OCI-LY7 (cell line): ENCODE measurements around the gene SCRT2. TPM values are rescaled to one million over a fixed set of nuclear protein-coding genes. Genes with fewer than 3 reads are reported as not detected.

ENCODE experiments used
- BruUV-seq: library from RNA; stranded (reverse); fragments of 400-500 nt; replicated peaks from 2 replicates; lab custom pipeline; 2021; lab: Mats Ljungman, UMichigan
- CTCF ChIA-PET: fragments of 300-600 bp; sonication (Branson Sonifier 250); formaldehyde crosslinking; loops from one replicate; lab custom pipeline; 2022; ENCODE audit warnings: antibody characterized with exemption; ENCODE audit not compliant: unreplicated experiment; lab: Charles Lee
- POLR2A ChIA-PET: fragments of 300-600 bp; sonication (Branson Sonifier 250); formaldehyde crosslinking; loops from one replicate; lab custom pipeline; 2022; ENCODE audit warnings: antibody characterized with exemption; lab: Charles Lee
- DNase-seq: peaks from one replicate; pipeline ENCODE4 v3.0.0-alpha.2; 2015; ENCODE audit warnings: low spot score
- H2AFZ ChIP-seq: fragments of 200-600 bp; sonication (generic), shearing (Covaris generic); 2 replicates; pipeline ENCODE4 v1.6.1; 2014; ENCODE audit warnings: mild to moderate bottlenecking, antibody characterized with exemption, low read length, moderate library complexity
- H3K27ac ChIP-seq: fragments of 200-600 bp; sonication (generic); 2 replicates; pipeline ENCODE4 v1.5.1; 2014; ENCODE audit warnings: mixed run types, low read depth, mild to moderate bottlenecking, moderate library complexity, low read length, inconsistent platforms; ENCODE audit not compliant: poor library complexity, severe bottlenecking
- H3K36me3 ChIP-seq: fragments of 200-600 bp; sonication (generic); 2 replicates; pipeline ENCODE4 v1.6.1; 2014; ENCODE audit warnings: mild to moderate bottlenecking, antibody characterized with exemption, low read length, moderate library complexity, mixed read lengths; ENCODE audit not compliant: insufficient read depth
- H3K4me1 ChIP-seq: fragments of 200-600 bp; sonication (generic); 2 replicates; pipeline ENCODE4 v1.5.1; 2014; ENCODE audit warnings: mild to moderate bottlenecking, low read length; ENCODE audit not compliant: insufficient read depth, poor library complexity, severe bottlenecking
- H3K4me2 ChIP-seq: fragments of 200-600 bp; sonication (generic); 2 replicates; pipeline ENCODE4 v1.6.1; 2014; ENCODE audit warnings: mild to moderate bottlenecking, low read length
- H3K4me3 ChIP-seq: fragments of 200-600 bp; sonication (generic); 2 replicates; pipeline ENCODE4 v1.5.1; 2014; ENCODE audit warnings: mild to moderate bottlenecking, low read depth, low read length; ENCODE audit not compliant: poor library complexity, severe bottlenecking
- H3K79me2 ChIP-seq: fragments of 200-600 bp; sonication (generic); 2 replicates; pipeline ENCODE4 v1.6.1; 2016; ENCODE audit warnings: low read depth, mild to moderate bottlenecking, low read length, moderate library complexity, mixed read lengths; ENCODE audit not compliant: insufficient read depth
- H3K9me2 ChIP-seq: fragments of 200-600 bp; sonication (generic); 2 replicates; pipeline ENCODE4 v1.6.1; 2016; ENCODE audit warnings: mild to moderate bottlenecking, low read length, mixed read lengths; ENCODE audit not compliant: insufficient read depth
- H3K9me3 ChIP-seq: fragments of 200-600 bp; sonication (generic); 2 replicates; pipeline ENCODE4 v1.6.1; 2014; ENCODE audit warnings: mild to moderate bottlenecking, mixed run types, low read length, mixed read lengths
- H4K20me1 ChIP-seq: fragments of 200-600 bp; sonication (generic); 2 replicates; pipeline ENCODE4 v1.6.1; 2014; ENCODE audit warnings: mild to moderate bottlenecking, antibody characterized with exemption, low read length, moderate library complexity, mixed read lengths; ENCODE audit not compliant: insufficient read depth
- EZH2phosphoT487 ChIP-seq: fragments of 200-600 bp; sonication (generic); IDR thresholded peaks from 2 replicates; pipeline ENCODE4 v1.6.1; 2018; ENCODE audit warnings: low read depth, borderline replicate concordance, mild to moderate bottlenecking, mixed run types, antibody characterized with exemption, low read length, moderate library complexity, mixed read lengths
- intact Hi-C: fragments of 100-400 bp; cut with micrococcal nuclease; formaldehyde crosslinking; loops from one replicate; pipeline ENCODE4 v1.10.0; 2022; ENCODE audit not compliant: unreplicated experiment
- total RNA-seq, 2 experiments: library from RNA; depleted of rRNA in 1 of 2; stranded (reverse); fragments of >200 nt in 1 of 2; shearing (Covaris generic) in 1 of 2; gene quantifications; 2 replicates each; pipeline ENCODE4 v1.2.3, GENCODE V29; 2014 to 2022
- TF ChIP-seq, protein P1 (sequence below): fragments of 200-600 bp; sonication (generic); conservative IDR thresholded peaks from 2 replicates; pipeline ENCODE4 v1.5.1; 2014; ENCODE audit warnings: mild to moderate bottlenecking, antibody characterized with exemption, low read length, moderate library complexity, mixed read lengths

The SCRT2 gene
- total RNA-seq, 2 experiments from 2014 or later: not detected

DNA sequence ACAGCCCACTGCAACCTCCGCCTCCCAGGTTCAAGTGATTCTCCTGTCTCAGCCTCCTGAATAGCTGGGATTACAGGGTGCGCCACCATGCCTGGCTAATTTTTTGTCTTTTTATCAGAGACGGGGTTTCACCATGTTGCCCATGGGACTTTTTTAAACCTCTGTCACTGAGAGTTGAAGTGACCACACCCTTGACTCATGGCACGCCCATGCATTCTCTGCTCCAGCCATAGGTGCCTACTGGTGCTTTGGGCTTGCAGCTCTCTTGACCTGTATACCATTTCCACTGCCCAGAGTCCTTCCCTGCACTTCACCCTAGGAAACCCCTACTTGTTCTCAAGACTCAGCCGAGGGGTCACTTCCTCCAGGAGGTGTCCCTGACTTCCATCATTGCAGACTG, 2.4 kb upstream of the SCRT2 start:
- no peaks in the 10 kb centered on the region for H3K9me2 ChIP-seq
- H3K27ac ChIP-seq: no peak overlapping the region
- H2AFZ ChIP-seq: no peak overlapping the region
- POLR2A ChIA-PET: interaction anchor here (0.6 kb wide), 2 partner anchors 153 to 336 kb away, joined by 3 to 5 read pairs; no protein-coding TSS in a partner anchor
- CTCF ChIA-PET: no interaction called here
- DNase-seq: no peak
- H3K4me1 ChIP-seq: peaks cover 13% of the 10 kb centered on the region
- TF ChIP-seq, protein P1, sequence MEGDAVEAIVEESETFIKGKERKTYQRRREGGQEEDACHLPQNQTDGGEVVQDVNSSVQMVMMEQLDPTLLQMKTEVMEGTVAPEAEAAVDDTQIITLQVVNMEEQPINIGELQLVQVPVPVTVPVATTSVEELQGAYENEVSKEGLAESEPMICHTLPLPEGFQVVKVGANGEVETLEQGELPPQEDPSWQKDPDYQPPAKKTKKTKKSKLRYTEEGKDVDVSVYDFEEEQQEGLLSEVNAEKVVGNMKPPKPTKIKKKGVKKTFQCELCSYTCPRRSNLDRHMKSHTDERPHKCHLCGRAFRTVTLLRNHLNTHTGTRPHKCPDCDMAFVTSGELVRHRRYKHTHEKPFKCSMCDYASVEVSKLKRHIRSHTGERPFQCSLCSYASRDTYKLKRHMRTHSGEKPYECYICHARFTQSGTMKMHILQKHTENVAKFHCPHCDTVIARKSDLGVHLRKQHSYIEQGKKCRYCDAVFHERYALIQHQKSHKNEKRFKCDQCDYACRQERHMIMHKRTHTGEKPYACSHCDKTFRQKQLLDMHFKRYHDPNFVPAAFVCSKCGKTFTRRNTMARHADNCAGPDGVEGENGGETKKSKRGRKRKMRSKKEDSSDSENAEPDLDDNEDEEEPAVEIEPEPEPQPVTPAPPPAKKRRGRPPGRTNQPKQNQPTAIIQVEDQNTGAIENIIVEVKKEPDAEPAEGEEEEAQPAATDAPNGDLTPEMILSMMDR: no peak
- TF ChIP-seq EZH2phosphoT487: no peak
- H3K4me3 ChIP-seq: no peak overlapping the region
- intact Hi-C loops: no loop called here
- no peaks in the 10 kb centered on the region for H3K79me2 ChIP-seq
- no TSS peak for BruUV-seq
- no peaks in the 10 kb centered on the region for H3K9me3 ChIP-seq
- H3K4me2 ChIP-seq: no peak overlapping the region
- H3K36me3 ChIP-seq: no peaks in the 10 kb centered on the region
- no peaks in the 10 kb centered on the region for H4K20me1 ChIP-seq

DNA sequence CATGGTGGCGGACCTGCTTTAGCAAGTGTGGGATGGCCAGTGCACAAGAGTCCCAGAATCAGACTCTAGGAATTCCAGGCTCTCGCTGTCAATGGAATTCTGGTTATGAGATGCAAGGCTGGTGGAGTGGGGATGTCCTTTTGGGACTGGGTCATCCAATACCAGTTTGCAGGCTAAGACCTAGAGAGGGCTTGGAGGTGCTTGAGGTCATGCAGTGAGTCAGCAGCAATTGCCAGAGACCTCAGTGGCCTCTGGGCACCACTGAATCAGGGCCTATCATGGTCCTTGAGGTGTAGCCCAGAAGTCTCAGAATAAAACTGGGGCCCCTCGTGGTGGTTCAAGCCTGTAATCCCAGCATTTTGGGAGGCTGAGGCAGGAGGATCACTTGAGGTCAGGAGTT, 1.4 kb upstream of the SCRT2 start:
- intact Hi-C loops: no loop called here
- Histone ChIP-seq H3K79me2 (no peaks in the 10 kb centered on the region), H3K4me1 (peaks cover 13% of the 10 kb centered on the region), H3K9me3 (no peaks in the 10 kb centered on the region), H3K9me2 (no peaks in the 10 kb centered on the region), H4K20me1 (no peaks in the 10 kb centered on the region), H3K4me3 (no peak overlapping the region), H3K4me2 (peak overlapping the region; percentile 43; the same call in 1 of the 2 replicates), H3K27ac (no peak overlapping the region), H3K36me3 (no peaks in the 10 kb centered on the region), H2AFZ (no peak overlapping the region)
- ChIA-PET POLR2A (no interaction called here), CTCF (no interaction called here)
- no peak for DNase-seq
- no peak for TF ChIP-seq EZH2phosphoT487
- TF ChIP-seq, protein P1: no peak
- no TSS peak for BruUV-seq

DNA sequence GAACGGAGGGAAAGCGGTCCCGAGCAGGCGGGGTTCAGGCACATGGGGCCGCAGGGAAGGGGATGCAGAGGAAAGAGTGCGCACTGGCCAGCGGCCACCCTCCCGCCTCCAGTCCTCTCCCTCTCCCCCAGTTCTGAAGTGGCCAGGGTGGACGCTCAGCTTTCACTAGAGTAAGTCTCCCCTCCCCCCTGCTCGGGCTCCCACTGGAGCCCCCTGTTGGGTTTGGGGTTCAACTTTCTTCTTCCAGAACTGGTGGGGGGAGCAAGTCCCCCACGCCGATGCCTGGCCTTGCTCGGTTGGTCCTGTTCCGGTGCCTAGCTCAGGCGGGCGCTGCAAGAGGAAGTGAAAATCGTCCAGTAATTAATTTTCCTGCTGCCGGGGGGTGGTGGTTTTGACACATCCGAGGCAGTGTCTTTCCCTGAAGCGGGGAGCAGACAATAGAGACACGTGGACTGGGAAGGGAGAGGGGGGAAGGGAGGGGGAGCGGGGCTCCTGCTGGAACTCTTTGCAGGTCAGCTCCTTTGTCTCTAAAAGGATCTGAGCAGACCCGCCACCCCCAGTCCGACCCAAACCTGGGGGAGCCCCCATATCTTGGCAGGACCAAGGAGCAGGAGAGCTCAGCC, 824 bp upstream of the SCRT2 start:
- Histone ChIP-seq H3K36me3 (no peaks in the 10 kb centered on the region), H3K4me3 (no peak overlapping the region), H3K27ac (no peak overlapping the region), H3K4me2 (peak overlapping the region; percentile 43), H3K79me2 (no peaks in the 10 kb centered on the region), H3K9me2 (no peaks in the 10 kb centered on the region), H3K9me3 (no peaks in the 10 kb centered on the region), H3K4me1 (peaks cover 13% of the 10 kb centered on the region), H4K20me1 (no peaks in the 10 kb centered on the region), H2AFZ (no peak overlapping the region)
- no TSS peak for BruUV-seq
- TF ChIP-seq, protein P1: no peak
- TF ChIP-seq EZH2phosphoT487: no peak
- intact Hi-C loops: no loop called here
- POLR2A ChIA-PET: interaction anchor here (0.7 kb wide), 1 partner anchor 300 kb away, joined by 5 read pairs; no protein-coding TSS in a partner anchor
- CTCF ChIA-PET: no interaction called here
- peak; percentile 50 for DNase-seq
